K562 (cell line): ENCODE measurements around the gene PIH1D1. TPM values are rescaled to one million over a fixed set of nuclear protein-coding genes. Genes with fewer than 3 reads are reported as not detected.
A peak's percentile ranks its signal among the peaks of the same experiment; 100 is the strongest.

Source experiments
- ATAC-seq: fragments of 200-7000 bp; cut with Tn5 transposase; 3 replicates; pipeline ENCODE4 v1.9.1; 2020; ENCODE audit warnings: moderate library complexity
- BruUV-seq: library from RNA; stranded (reverse); fragments of 400-500 nt; replicated peaks from 2 replicates; lab custom pipeline; 2021; lab: Mats Ljungman, UMichigan
- CTCF ChIA-PET: fragments of 300-600 bp; formaldehyde crosslinking; extraction: SDS; loops from one replicate; lab custom pipeline; 2021; ENCODE audit warnings: low intra/inter-chr PET ratio; lab: Yijun Ruan, JAX
- POLR2A ChIA-PET: fragments of 300-600, 350-650 bp; sonication (Branson Sonifier 250); formaldehyde crosslinking; extraction: SDS; loops from one replicate; lab custom pipeline; 2021; ENCODE audit warnings: antibody characterized with exemption, inconsistent platforms; lab: Yijun Ruan, JAX
- DNase-seq, 4 experiments: peaks; one replicate each; pipeline versions ENCODE4 v3.0.0 to v3.0.0-alpha.2; 2011 to 2018; ENCODE audit warnings: low spot score in 3 of 4, mixed read lengths in 3 of 4; ENCODE audit errors: extremely low read depth in 1 of 4
- FAIRE-seq: peaks from 2 replicates; lab custom pipeline; 2011; peaks lifted over from hg19 to GRCh38; lab: Jason Lieb, UNC
- H2AFZ ChIP-seq: 2 replicates; pipeline ENCODE4 v1.6.0; 2011; ENCODE audit warnings: low read depth, low read length, control low read depth, inconsistent platforms
- H3K27ac ChIP-seq: fragments of 200-600 bp; 3 replicates; pipeline ENCODE4 v1.8.0; 2011; ENCODE audit warnings: low read depth, mild to moderate bottlenecking, control low read depth, inconsistent platforms, low read length, moderate library complexity, mixed read lengths; ENCODE audit errors: extremely low read depth
- H3K27me3 ChIP-seq, 2 experiments: fragments of 300-600 bp in 1 of 2; 2 replicates in 1 of 2; 3 replicates in 1 of 2; pipeline versions ENCODE4 v1.6.0 to v1.8.0; 2011; ENCODE audit warnings: inconsistent platforms in 2 of 2, low read length in 2 of 2, mild to moderate bottlenecking in 1 of 2, mixed read lengths in 1 of 2, moderate library complexity in 1 of 2; ENCODE audit not compliant: control insufficient read depth in 2 of 2, insufficient read depth in 2 of 2
- H3K36me3 ChIP-seq: fragments of 300-600 bp; 3 replicates; pipeline ENCODE4 v1.8.0; 2011; ENCODE audit warnings: mild to moderate bottlenecking, low read length, inconsistent platforms; ENCODE audit not compliant: control insufficient read depth, insufficient read depth
- H3K4me1 ChIP-seq, 2 experiments: fragments of 200-600 bp in 1 of 2; replicated peaks in 1 of 2; 2 replicates in 1 of 2; 3 replicates in 1 of 2; pipeline versions ENCODE4 v1.5.1 to v1.8.0; 2011; ENCODE audit warnings: inconsistent platforms in 2 of 2, low read length in 2 of 2, mild to moderate bottlenecking in 1 of 2, mixed read lengths in 1 of 2, moderate library complexity in 1 of 2; ENCODE audit not compliant: control insufficient read depth in 2 of 2, insufficient read depth in 2 of 2
- H3K4me2 ChIP-seq: 2 replicates; pipeline ENCODE4 v1.6.1; 2011; ENCODE audit warnings: low read length, control low read depth, inconsistent platforms, mixed read lengths; ENCODE audit not compliant: insufficient read depth
- H3K4me3 ChIP-seq: fragments of 200-600 bp; sonication (generic), shearing (Covaris generic); 2 replicates; pipeline ENCODE4 v1.5.1; 2016; ENCODE audit warnings: control low read depth, inconsistent platforms
- H3K79me2 ChIP-seq: fragments of 200-600 bp; 3 replicates; pipeline ENCODE4 v1.8.0; 2011; ENCODE audit warnings: low read length, inconsistent platforms; ENCODE audit not compliant: control insufficient read depth, insufficient read depth
- H3K9ac ChIP-seq, 2 experiments: 2 replicates each; pipeline versions ENCODE4 v1.6.0 to v1.6.1; 2011; ENCODE audit warnings: low read depth in 2 of 2, low read length in 2 of 2, control low read depth in 1 of 2, inconsistent platforms in 1 of 2, mild to moderate bottlenecking in 1 of 2, mixed read lengths in 1 of 2; ENCODE audit not compliant: insufficient read depth in 1 of 2
- H3K9me1 ChIP-seq: one replicate; pipeline ENCODE4 v1.6.0; 2011; ENCODE audit warnings: inconsistent platforms, mild to moderate bottlenecking, low read length, moderate library complexity; ENCODE audit not compliant: control insufficient read depth, insufficient read depth
- H3K9me3 ChIP-seq: replicated peaks from 2 replicates; pipeline ENCODE4 v1.5.1; 2011; ENCODE audit warnings: low read depth, low read length, inconsistent platforms; ENCODE audit not compliant: control insufficient read depth, insufficient read depth
- H4K20me1 ChIP-seq: replicated peaks from 2 replicates; pipeline ENCODE4 v1.6.1; 2011; ENCODE audit warnings: low read length, inconsistent platforms, mixed read lengths; ENCODE audit not compliant: control insufficient read depth, insufficient read depth
- CBX5 ChIP-seq: IDR thresholded peaks from 2 replicates; pipeline ENCODE4 v1.6.1; 2014; ENCODE audit warnings: low read depth, borderline replicate concordance
- CCAR2 ChIP-seq: fragments of 200-400 bp; formaldehyde crosslinking; IDR thresholded peaks from 2 replicates; pipeline ENCODE4 v1.6.1; 2017; ENCODE audit warnings: mild to moderate bottlenecking, low read depth, low read length
- CCNT2 ChIP-seq: IDR thresholded peaks from 2 replicates; pipeline ENCODE4 v1.6.1; 2011; ENCODE audit warnings: borderline replicate concordance, low read depth, mild to moderate bottlenecking, moderate library complexity, mixed read lengths, low read length; ENCODE audit not compliant: insufficient read length; ENCODE audit errors: extremely low read depth
- ETV5 ChIP-seq: sonication (generic); formaldehyde crosslinking; IDR thresholded peaks from 2 replicates; pipeline ENCODE4 v1.4.0; 2020; ENCODE audit warnings: low read depth, mild to moderate bottlenecking, missing genetic modification reagents
- HEY1 ChIP-seq: fragments of 250-450 bp; sonication (Bioruptor Pico); IDR thresholded peaks from 2 replicates; pipeline ENCODE4 v1.5.0; 2020; ENCODE audit warnings: mild to moderate bottlenecking, moderate library complexity, borderline replicate concordance
- PHF21A ChIP-seq: fragments of 450-650 bp; IDR thresholded peaks from 2 replicates; pipeline ENCODE4 v1.6.1; 2017; ENCODE audit warnings: low read depth, borderline replicate concordance
- VEZF1 ChIP-seq: fragments of 200-800 bp; sonication (Bioruptor generic); IDR thresholded peaks from 2 replicates; pipeline ENCODE4 v1.6.1; 2017; ENCODE audit warnings: missing genetic modification characterization, missing compliant biosample characterization
- WGBS: fragments of 100-300 bp; shearing (Covaris generic); methylation state at CpG from one replicate; pipeline ENCODE4 v1.1.6; 2016; ENCODE audit warnings: low coverage, mixed read lengths; ENCODE audit not compliant: insufficient coverage; ENCODE audit errors: missing lambda C conversion rate; 5-methylcytosine and 5-hydroxymethylcytosine counted together
- in situ Hi-C: fragments of 300-500 bp; cut with MboI; formaldehyde crosslinking; loops from 4 replicates; pipeline ENCODE4 v1.15.0; 2018; ENCODE audit warnings: inconsistent platforms, mixed read lengths
- intact Hi-C: fragments of 100-400 bp; cut with micrococcal nuclease; formaldehyde crosslinking; loops from 2 replicates; pipeline ENCODE4 v1.14.2; 2022
- polyA plus RNA-seq, 8 experiments: library from polyadenylated mRNA; depleted of rRNA in 4 of 8; stranded (reverse) in 5 of 8; unstranded in 3 of 8; fragments of >200 nt; fragmentation: Nextera tagmentation in 2 of 8; fragmentation: Illumina TruSeq in 1 of 8; extraction: Ambion mirVana in 2 of 8; extraction: Trizol in 1 of 8; gene quantifications; 2 replicates each; pipeline versions ENCODE4 v1.2.1 to v1.2.3, GENCODE V29; 2011 to 2014; ENCODE audit warnings: inconsistent platforms in 1 of 8, missing spikeins in 1 of 8
- total RNA-seq, 7 experiments: library from RNA; depleted of rRNA in 6 of 7; stranded (reverse); fragments of >200 nt in 6 of 7; fragmentation: Illumina TruSeq in 2 of 7; extraction: Trizol in 2 of 7; gene quantifications; 2 replicates each; pipeline versions ENCODE4 v1.2.1 to v1.2.3, GENCODE V29; 2011 to 2021; ENCODE audit warnings: low replicate concordance in 1 of 7

The PIH1D1 gene
- total and polyA plus RNA-seq, 9 of the 15 experiments (the other 6 are each of a cell fraction or from before 2014, with no cell fraction given) = 26.5 to 224 (median 137) TPM

DNA sequence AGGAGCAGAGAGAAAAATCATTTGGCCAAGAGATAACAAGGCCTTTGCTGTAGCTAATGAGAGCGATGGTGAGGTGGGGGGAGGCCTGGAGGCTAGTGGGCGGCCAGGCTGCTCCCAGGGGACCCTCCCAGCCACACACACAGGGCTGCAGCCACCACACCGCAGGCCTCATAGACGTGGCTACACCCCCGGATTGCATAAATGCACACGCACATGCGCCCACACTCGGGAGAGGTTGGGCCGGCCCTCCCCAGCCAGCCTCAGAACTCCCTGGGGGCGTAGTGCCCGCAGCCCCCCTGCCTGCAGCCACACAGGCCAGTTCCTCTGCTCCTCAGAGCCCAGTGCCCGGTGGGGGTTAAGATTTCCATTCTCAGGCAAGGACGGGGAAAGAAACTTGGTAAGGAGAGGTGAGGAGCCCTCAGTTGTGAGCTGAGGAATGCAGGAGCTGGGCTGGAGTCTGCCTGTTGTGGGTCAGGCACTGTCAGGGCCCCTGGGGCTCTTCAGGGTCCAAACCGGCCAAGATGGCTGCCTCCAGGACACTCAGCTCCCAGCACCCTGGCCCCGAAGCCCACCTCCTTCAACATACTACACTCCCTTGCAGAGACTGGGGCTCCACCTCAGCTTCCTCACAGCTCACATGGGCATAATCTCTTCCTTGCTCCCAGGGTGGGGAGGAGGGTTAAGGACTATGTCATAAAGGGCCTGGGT, 36.4 kb downstream of the PIH1D1 start (continued):
- TF ChIP-seq VEZF1 (CRISPR knock-in tag) = no peak; the same call in 1 of the 2 replicates

DNA sequence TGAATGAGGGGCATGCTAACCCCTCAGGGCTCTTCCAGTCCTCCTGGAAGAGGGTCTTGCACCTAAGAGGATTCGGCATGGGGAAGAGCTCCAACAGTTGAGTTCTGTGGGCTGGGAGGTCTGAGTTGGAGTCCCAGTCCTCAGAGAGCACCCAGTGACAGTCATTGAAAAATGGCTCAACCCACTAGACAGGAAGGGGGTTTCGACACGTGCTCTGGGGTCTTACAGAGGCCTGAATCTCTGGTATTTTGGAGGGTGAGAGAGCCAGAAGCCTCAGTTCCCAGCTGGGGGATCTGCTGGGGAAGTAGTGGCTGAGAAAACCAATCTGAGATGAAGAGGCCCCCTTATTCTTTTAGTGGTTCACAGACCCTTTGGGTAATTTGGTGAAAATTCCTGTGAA, 37.4 kb downstream of the PIH1D1 start:
- Histone ChIP-seq H3K4me3 (no peak overlapping the region), H3K27me3 (no peaks in the 10 kb centered on the region), H3K79me2 (no peaks in the 10 kb centered on the region), H3K9me3 (no peaks in the 10 kb centered on the region), H3K36me3 (no peaks in the 10 kb centered on the region), H3K9ac (peak overlapping the region in 1 of 2 experiments; percentile 70; a peak in 2 of 4 replicates), H4K20me1 (no peaks in the 10 kb centered on the region), H3K9me1 (no peaks in the 10 kb centered on the region), H3K27ac (no peak overlapping the region), H3K4me2 (no peak overlapping the region), H2AFZ (no peak overlapping the region), H3K4me1 (peaks cover 22 to 40% of the 10 kb centered on the region in 2 experiments)
- POLR2A ChIA-PET = interaction anchor here (1.0 to 1.4 kb wide), 2 partner anchors 10 to 264 kb away, joined by 3 to 6 read pairs; partner anchors contain the start of gene PTH2
- DNase-seq (no peak), FAIRE-seq (no peak), ATAC-seq (no peak)
- WGBS = 50% methylated on average over 2 of the region's 3 CpGs
- CTCF ChIA-PET = no interaction called here
- in situ Hi-C loops (no loop called here), intact Hi-C loops (no loop called here)
- BruUV-seq = no TSS peak
- TF ChIP-seq CCNT2 (no peak), CCAR2 (no peak), HEY1 (CRISPR knock-in tag) (no peak), ETV5 (CRISPR knock-in tag) (no peak), PHF21A (no peak), CBX5 (no peak)
